Jurkat, Clone E6-1 (cell line): Measurements from ENCODE around the gene PRKCD.
A peak's percentile ranks its signal among the peaks of the same experiment; 100 is the strongest.

Source experiments
- DNase-seq: peaks from one replicate; pipeline ENCODE4 v3.0.0-alpha.2; 2011; ENCODE audit warnings: low read depth, low spot score
- H3K4me3 ChIP-seq: 2 replicates; pipeline ENCODE4 v1.5.1; 2011; ENCODE audit warnings: mild to moderate bottlenecking, low read length, control low read depth, moderate library complexity

PRKCD gene

GRCh38 chr3:53198256-53198977 is 37.4 kb downstream of the PRKCD start:
- no peak for DNase-seq
- H3K4me3 ChIP-seq: no peak overlapping the region

- H3K4me3 ChIP-seq: no peak overlapping the region
- no peak for DNase-seq
Observed at GRCh38 chr3:53198996-53199395, 38.0 kb downstream of the PRKCD start.

GRCh38 chr3:53199834-53200233 is 38.8 kb downstream of the PRKCD start:
- H3K4me3 ChIP-seq: no peak overlapping the region
- DNase-seq: no peak

- no peak for DNase-seq
- no peak overlapping the region for H3K4me3 ChIP-seq
Observed at GRCh38 chr3:53200501-53201498, 39.8 kb downstream of the PRKCD start.

GRCh38 chr3:53202331-53203015 is 41.5 kb downstream of the PRKCD start:
- no peak overlapping the region for H3K4me3 ChIP-seq
- peak; percentile 52 for DNase-seq

- no peak overlapping the region for H3K4me3 ChIP-seq
- no peak for DNase-seq
Observed at GRCh38 chr3:53211706-53212702, 51.0 kb downstream of the PRKCD start.

- H3K4me3 ChIP-seq: no peak overlapping the region
- DNase-seq: no peak
Observed at GRCh38 chr3:53213276-53213675, 52.3 kb downstream of the PRKCD start.

- DNase-seq: no peak
- H3K4me3 ChIP-seq: no peak overlapping the region
Observed at GRCh38 chr3:53215816-53216215, 54.8 kb downstream of the PRKCD start.

GRCh38 chr3:53216723-53217122 is 55.7 kb downstream of the PRKCD start:
- DNase-seq: no peak
- H3K4me3 ChIP-seq: no peak overlapping the region

- DNase-seq: no peak
- no peak overlapping the region for H3K4me3 ChIP-seq
Observed at GRCh38 chr3:53217175-53217574, 56.2 kb downstream of the PRKCD start.

- no peak overlapping the region for H3K4me3 ChIP-seq
- DNase-seq: no peak
Observed at GRCh38 chr3:53218131-53218530, 57.1 kb downstream of the PRKCD start.

- DNase-seq: peak; percentile 75
- H3K4me3 ChIP-seq: no peak overlapping the region
Observed at GRCh38 chr3:53219895-53220483, 59.0 kb downstream of the PRKCD start.

- no peak overlapping the region for H3K4me3 ChIP-seq
- DNase-seq: no peak
Observed at GRCh38 chr3:53221345-53221744, 60.3 kb downstream of the PRKCD start.

GRCh38 chr3:53221827-53222182 is 60.8 kb downstream of the PRKCD start:
- DNase-seq: no peak
- H3K4me3 ChIP-seq: no peak overlapping the region

GRCh38 chr3:53222183-53222901 is 61.3 kb downstream of the PRKCD start:
- H3K4me3 ChIP-seq: no peak overlapping the region
- DNase-seq: no peak

GRCh38 chr3:53223025-53223424 is 62.0 kb downstream of the PRKCD start:
- H3K4me3 ChIP-seq: no peak overlapping the region
- no peak for DNase-seq

GRCh38 chr3:53223541-53223966 is 62.5 kb downstream of the PRKCD start:
- H3K4me3 ChIP-seq: no peak overlapping the region
- no peak for DNase-seq

GRCh38 chr3:53224026-53224425 is 63.0 kb downstream of the PRKCD start:
- no peak for DNase-seq
- H3K4me3 ChIP-seq: no peak overlapping the region
